HCT116 (cell line): Measurements from ENCODE around the gene PDE6C. TPM values are rescaled to one million over a fixed set of nuclear protein-coding genes. Genes with fewer than 3 reads are reported as not detected.

Source experiments
- ATAC-seq: fragments of 200-7000 bp; cut with Tn5 transposase; 2 replicates; pipeline ENCODE4 v1.9.1; 2020; ENCODE audit warnings: mild to moderate bottlenecking, moderate library complexity
- BruUV-seq: library from RNA; stranded (reverse); fragments of 400-500 nt; replicated peaks from 2 replicates; lab custom pipeline; 2021; lab: Mats Ljungman, UMichigan
- CTCF ChIA-PET: fragments of 300-600 bp; sonication (Branson Sonifier 250); formaldehyde crosslinking; loops from one replicate; lab custom pipeline; 2021; ENCODE audit warnings: antibody characterized with exemption; lab: Charles Lee
- POLR2A ChIA-PET: fragments of 300-600, 350-600 bp; sonication (Branson Sonifier 250); formaldehyde crosslinking; loops from one replicate; lab custom pipeline; 2021; ENCODE audit warnings: antibody characterized with exemption; lab: Charles Lee
- RAD21 ChIA-PET, 2 experiments: fragments of 300-600 bp; sonication (Branson Sonifier 250); formaldehyde crosslinking; loops; one replicate each; lab custom pipeline; 2023; ENCODE audit warnings: low total read pairs in 2 of 2; ENCODE audit not compliant: uncharacterized antibody in 2 of 2, unreplicated experiment in 2 of 2, low non-redundant PET in 1 of 2; lab: Charles Lee
- DNase-seq: peaks from one replicate; pipeline ENCODE4 v3.0.0-alpha.2; 2010; ENCODE audit warnings: low read depth, low spot score
- H2AFZ ChIP-seq: fragments of 200-600 bp; shearing (Covaris generic), sonication (generic); 2 replicates; pipeline ENCODE4 v1.6.1; 2017; ENCODE audit warnings: low read depth, mixed run types, mixed read lengths, antibody characterized with exemption, low read length; ENCODE audit not compliant: poor library complexity, severe bottlenecking
- H3K27ac ChIP-seq: 2 replicates; pipeline ENCODE4 v1.5.1; 2012; ENCODE audit warnings: low read depth, low read length
- H3K27me3 ChIP-seq: fragments of 200-600 bp; sonication (generic); 2 replicates; pipeline ENCODE4 v1.6.1; 2016; ENCODE audit warnings: mixed run types, low read length, mixed read lengths; ENCODE audit not compliant: insufficient read depth
- H3K36me3 ChIP-seq, 2 experiments: fragments of 200-500 bp in 1 of 2; fragments of 200-600 bp in 1 of 2; sonication (Bioruptor generic) in 1 of 2; sonication (generic) in 1 of 2; 2 replicates each; pipeline versions ENCODE4 v1.5.1 to v1.6.1; 2014 to 2016; ENCODE audit warnings: low read length in 2 of 2, inconsistent platforms in 1 of 2, mixed read lengths in 1 of 2, mixed run types in 1 of 2; ENCODE audit not compliant: insufficient read depth in 2 of 2, control insufficient read depth in 1 of 2
- H3K4me1 ChIP-seq, 2 experiments: fragments of 200-600 bp in 1 of 2; sonication (generic) in 1 of 2; 2 replicates each; pipeline versions ENCODE4 v1.5.1 to v1.6.1; 2012 to 2017; ENCODE audit warnings: low read length in 2 of 2, inconsistent platforms in 1 of 2, mild to moderate bottlenecking in 1 of 2, mixed read lengths in 1 of 2, mixed run types in 1 of 2, moderate library complexity in 1 of 2; ENCODE audit not compliant: insufficient read depth in 2 of 2, control insufficient read depth in 1 of 2
- H3K4me2 ChIP-seq: fragments of 200-600 bp; sonication (generic); 2 replicates; pipeline ENCODE4 v1.6.1; 2017; ENCODE audit warnings: mixed run types, low read length, mixed read lengths
- H3K4me3 ChIP-seq, 2 experiments: fragments of 200-600 bp in 1 of 2; sonication (generic) in 1 of 2; replicated peaks in 1 of 2; 2 replicates each; pipeline ENCODE4 v1.5.1; 2011 to 2016; ENCODE audit warnings: low read length in 2 of 2, control low read depth in 1 of 2, low read depth in 1 of 2, mild to moderate bottlenecking in 1 of 2, mixed read lengths in 1 of 2, mixed run types in 1 of 2
- H3K79me2 ChIP-seq: fragments of 200-600 bp; sonication (generic); 2 replicates; pipeline ENCODE4 v1.6.1; 2017; ENCODE audit warnings: mild to moderate bottlenecking, mixed run types, low read length, moderate library complexity, mixed read lengths; ENCODE audit not compliant: insufficient read depth
- H3K9ac ChIP-seq: fragments of 200-600 bp; sonication (generic); 2 replicates; pipeline ENCODE4 v1.6.1; 2016; ENCODE audit warnings: low read length, mixed read lengths
- H3K9me2 ChIP-seq: fragments of 200-600 bp; sonication (generic), shearing (Covaris generic); 2 replicates; pipeline ENCODE4 v1.6.1; 2017; ENCODE audit warnings: mixed run types, mild to moderate bottlenecking, moderate library complexity; ENCODE audit not compliant: insufficient read depth
- H3K9me3 ChIP-seq, 2 experiments: fragments of 200-500 bp in 1 of 2; fragments of 200-600 bp in 1 of 2; sonication (Bioruptor generic) in 1 of 2; sonication (generic) in 1 of 2; 2 replicates each; pipeline ENCODE4 v1.6.1; 2014 to 2017; ENCODE audit warnings: low read length in 2 of 2, mixed read lengths in 2 of 2, inconsistent platforms in 1 of 2, low read depth in 1 of 2, mild to moderate bottlenecking in 1 of 2, mixed run types in 1 of 2, moderate library complexity in 1 of 2; ENCODE audit not compliant: control insufficient read depth in 1 of 2, insufficient read depth in 1 of 2
- H4K20me1 ChIP-seq: fragments of 200-600 bp; sonication (generic), shearing (Covaris generic); 2 replicates; pipeline ENCODE4 v1.6.1; 2017; ENCODE audit warnings: mixed run types, mild to moderate bottlenecking, moderate library complexity; ENCODE audit not compliant: insufficient read depth
- ATF3 ChIP-seq: IDR thresholded peaks from 2 replicates; pipeline ENCODE4 v1.6.1; 2012
- CBX3 ChIP-seq: IDR thresholded peaks from 2 replicates; pipeline ENCODE4 v1.6.1; 2012; ENCODE audit warnings: low read depth
- CEBPB ChIP-seq: IDR thresholded peaks from 2 replicates; pipeline ENCODE4 v1.6.1; 2012; ENCODE audit warnings: low read depth
- EZH2 ChIP-seq: fragments of 200-600 bp; sonication (generic); IDR thresholded peaks from 2 replicates; pipeline ENCODE4 v1.6.1; 2017; ENCODE audit warnings: antibody characterized with exemption, mixed run types
- JUND ChIP-seq: IDR thresholded peaks from 2 replicates; pipeline ENCODE4 v1.6.1; 2012
- MAX ChIP-seq: IDR thresholded peaks from 2 replicates; pipeline ENCODE4 v1.6.1; 2012
- POLR2A ChIP-seq: IDR thresholded peaks from 2 replicates; pipeline ENCODE4 v1.7.0; 2011; ENCODE audit warnings: borderline replicate concordance; ENCODE audit not compliant: insufficient read depth, insufficient read length; ENCODE audit errors: extremely low read depth
- SIN3A ChIP-seq: IDR thresholded peaks from 2 replicates; pipeline ENCODE4 v1.6.1; 2012; ENCODE audit warnings: low read depth
- TCF7L2 ChIP-seq: IDR thresholded peaks from 2 replicates; pipeline ENCODE4 v1.7.0; 2011; ENCODE audit warnings: borderline replicate concordance, inconsistent platforms; ENCODE audit not compliant: insufficient read depth, insufficient read length; ENCODE audit errors: extremely low read depth
- ZBTB33 ChIP-seq: IDR thresholded peaks from 2 replicates; pipeline ENCODE4 v1.6.1; 2011; ENCODE audit warnings: mild to moderate bottlenecking, low read length, moderate library complexity; ENCODE audit not compliant: insufficient replicate concordance; ENCODE audit errors: extremely low read depth
- ZFX ChIP-seq: fragments of 450-650 bp; IDR thresholded peaks from 2 replicates; pipeline ENCODE4 v1.6.1; 2017
- intact Hi-C: fragments of 100-400 bp; cut with micrococcal nuclease; formaldehyde crosslinking; loops from 2 replicates; pipeline ENCODE4 v1.10.0; 2022
- total RNA-seq: library from RNA; stranded (reverse); gene quantifications from one replicate; pipeline ENCODE4 v1.2.1, GENCODE V29; 2021; ENCODE audit not compliant: unreplicated experiment

Gene PDE6C
- total RNA-seq, 1 experiment from 2014 or later, result not detected

GRCh38 chr10:93597075-93597599, 15.2 kb upstream of the PDE6C start:
- DNase-seq (no peak), ATAC-seq (no peak)
- ChIA-PET RAD21 (no interaction called here), CTCF (interaction anchor here (0.9 to 1.2 kb wide), 2 partner anchors 15 to 42 kb away, joined by 3 to 4 read pairs; partner anchors contain the start of gene PDE6C), POLR2A (no interaction called here)
- TF ChIP-seq TCF7L2, result no peak
- no peak for TF ChIP-seq CBX3
- no peak for TF ChIP-seq POLR2A
- no peak for TF ChIP-seq CEBPB
- TF ChIP-seq EZH2, result no peak
- no peak for TF ChIP-seq MAX
- no peak for TF ChIP-seq JUND
- no peak for TF ChIP-seq ATF3
- no peak for TF ChIP-seq ZFX
- TF ChIP-seq ZBTB33, result no peak
- TF ChIP-seq SIN3A, result no peak
- H3K27me3 ChIP-seq, result no peaks in the 10 kb centered on the region
- no TSS peak for BruUV-seq
- H3K79me2 ChIP-seq, result no peaks in the 10 kb centered on the region
- H2AFZ ChIP-seq, result no peak overlapping the region
- intact Hi-C loops, result no loop called here
- no peaks in the 10 kb centered on the region for H3K4me1 ChIP-seq
- no peak overlapping the region for H3K9ac ChIP-seq
- no peaks in the 10 kb centered on the region for H3K9me2 ChIP-seq
- H3K36me3 ChIP-seq, result no peaks in the 10 kb centered on the region
- no peaks in the 10 kb centered on the region for H3K9me3 ChIP-seq
- H3K27ac ChIP-seq, result no peak overlapping the region
- H4K20me1 ChIP-seq, result no peaks in the 10 kb centered on the region
- no peak overlapping the region for H3K4me2 ChIP-seq
- H3K4me3 ChIP-seq, result no peak overlapping the region
